Fibroblast of skin of right biceps (primary cell): ENCODE data around the gene TPD52L1.
"Not testable (repeated sequence)": the region's sequence is repeated elsewhere in the genome, so short reads cannot be mapped to it uniquely, and the experiment has no call there.

ENCODE experiments used
- DNase-seq: peaks from one replicate; pipeline ENCODE4 v3.0.0-alpha.2; 2013

TPD52L1 gene

GRCh38 chr6:125277838-125278237 is 124.3 kb downstream of the TPD52L1 start:
- no peak for DNase-seq

- no peak for DNase-seq
Observed at GRCh38 chr6:125279961-125280360, 126.4 kb downstream of the TPD52L1 start.

- DNase-seq: not testable (repeated sequence)
Observed at GRCh38 chr6:125280370-125281035, 126.9 kb downstream of the TPD52L1 start.

GRCh38 chr6:125282470-125282869 is 128.9 kb downstream of the TPD52L1 start:
- DNase-seq: not testable (repeated sequence)

- no peak for DNase-seq
Observed at GRCh38 chr6:125285353-125285752, 131.8 kb downstream of the TPD52L1 start.

GRCh38 chr6:125285936-125286335 is 132.4 kb downstream of the TPD52L1 start:
- no peak for DNase-seq

- DNase-seq: no peak
Observed at GRCh38 chr6:125287718-125288117, 134.1 kb downstream of the TPD52L1 start.

GRCh38 chr6:125293587-125293986 is 140.0 kb downstream of the TPD52L1 start:
- DNase-seq: no peak

GRCh38 chr6:125294036-125294435 is 140.5 kb downstream of the TPD52L1 start:
- DNase-seq: no peak

GRCh38 chr6:125294925-125295324 is 141.4 kb downstream of the TPD52L1 start:
- no peak for DNase-seq

GRCh38 chr6:125296471-125296870 is 142.9 kb downstream of the TPD52L1 start:
- no peak for DNase-seq

- DNase-seq: no peak
Observed at GRCh38 chr6:125299257-125299656, 145.7 kb downstream of the TPD52L1 start.

- DNase-seq: peak; percentile 64
Observed at GRCh38 chr6:125300992-125301434, 147.4 kb downstream of the TPD52L1 start.

- DNase-seq: peak; percentile 68
Observed at GRCh38 chr6:125301435-125302391, 148.1 kb downstream of the TPD52L1 start, which contains the start of gene HDDC2. Gene HDDC2 (minus strand): TSS chr6:125301967. CDS start chr6:125301932, 35 bp downstream.

GRCh38 chr6:125302840-125303511 is 149.4 kb downstream of the TPD52L1 start:
- DNase-seq: peak; percentile 69

GRCh38 chr6:125303512-125303854 is 149.9 kb downstream of the TPD52L1 start:
- no peak for DNase-seq

GRCh38 chr6:125304970-125305660 is 151.5 kb downstream of the TPD52L1 start:
- DNase-seq: no peak

GRCh38 chr6:125306756-125307149 is 153.2 kb downstream of the TPD52L1 start:
- DNase-seq: no peak

- peak; percentile 13 for DNase-seq
Observed at GRCh38 chr6:125307150-125307838, 153.7 kb downstream of the TPD52L1 start.

- DNase-seq: peak; percentile 13
Observed at GRCh38 chr6:125307964-125308615, 154.5 kb downstream of the TPD52L1 start.

GRCh38 chr6:125310994-125311649 is 157.5 kb downstream of the TPD52L1 start:
- peak; percentile 53 for DNase-seq
